ENCODE results near the gene TST. TPM values are rescaled to one million over a fixed set of nuclear protein-coding genes. Genes with fewer than 3 reads are reported as not detected.

TST gene
- total and polyA plus RNA-seq, 2 donors (not counting 3 experiments of a cell fraction or from before 2014, with no cell fraction given) = 39.2 to 95.1 TPM

DNA sequence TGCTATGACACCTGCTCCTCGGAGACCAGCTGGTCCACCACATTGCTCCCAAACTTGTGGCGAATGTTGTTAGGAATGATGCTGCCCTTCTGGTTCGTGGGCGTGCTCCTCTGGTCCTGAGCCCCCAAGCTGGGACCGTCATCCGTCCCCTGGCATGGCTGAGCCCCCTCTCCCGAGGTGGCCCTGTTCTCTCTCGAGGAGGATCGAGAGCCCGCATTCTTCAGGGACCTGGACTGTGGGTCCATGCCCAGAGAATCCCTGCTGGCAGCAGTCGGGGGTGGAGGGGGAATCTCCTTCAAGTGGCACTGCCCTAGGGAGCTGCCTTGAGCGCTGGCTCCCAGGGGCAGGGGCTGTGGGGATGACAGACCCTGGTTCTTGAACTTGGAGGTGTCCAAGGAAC is 17.4 kb downstream of the TST start:
- Histone ChIP-seq H2AFZ (ENCODE audit: low read depth, low read length) (no peak overlapping the region), H3K9ac (replicated peaks; ENCODE audit: extremely low read depth, insufficient read depth, low read length) (no peak overlapping the region), H3K4me2 (ENCODE audit: insufficient read depth, low read length) (no peak overlapping the region), H3K79me2 (ENCODE audit: control insufficient read depth, insufficient read depth, low read length) (no peaks in the 10 kb centered on the region), H4K20me1 (replicated peaks; ENCODE audit: control insufficient read depth, extremely low read depth, insufficient read depth, low read length) (no peaks in the 10 kb centered on the region), H3K4me3 (replicated peaks in 1 of 3; ENCODE audit: insufficient read depth in 1 of 3, low read depth in 1 of 3, low read length in 3 of 3) (no peak overlapping the region), H3K9me3 (replicated peaks; ENCODE audit: control insufficient read depth, insufficient read depth, low read length) (no peaks in the 10 kb centered on the region), H3K27ac (ENCODE audit: insufficient read depth, low read depth, low read length) (no peak overlapping the region), H3K27me3 (ENCODE audit: control insufficient read depth in 2 of 2, insufficient read depth in 2 of 2, low read length in 2 of 2) (peaks cover 14 to 22% of the 10 kb centered on the region in 2 experiments), H3K36me3 (ENCODE audit: control insufficient read depth in 2 of 2, extremely low read depth in 1 of 2, insufficient read depth in 2 of 2, low read length in 2 of 2) (no peaks in the 10 kb centered on the region), H3K9me1 (replicated peaks; ENCODE audit: control insufficient read depth, extremely low read depth, insufficient read depth, low read length) (no peaks in the 10 kb centered on the region), H3K4me1 (ENCODE audit: control insufficient read depth, extremely low read depth, insufficient read depth, low read length) (no peaks in the 10 kb centered on the region)
- ChIA-PET CTCF (no interaction called here), POLR2A (no interaction called here)
- intact Hi-C loops (cut with micrococcal nuclease) (no loop called here), dilution Hi-C loops (cut with MboI; ENCODE audit: extremely low pct_ligation_motif_present, low sequenced_read_pairs) (no loop called here)
- TF ChIP-seq JUN (IDR thresholded peaks at IDR 0.05; ENCODE audit: borderline replicate concordance, insufficient read depth, insufficient read length, low read depth) (no peak), GATA2 (IDR thresholded peaks at IDR 0.05; ENCODE audit: insufficient read depth, insufficient read length, low read depth, low read length) (no peak), POLR2A (IDR thresholded peaks at IDR 0.05; ENCODE audit: low read depth, low read length) (no peak), EZH2 (IDR thresholded peaks at IDR 0.05; ENCODE audit: borderline replicate concordance, low read depth, low read length, severe bottlenecking) (no peak), MYC (IDR thresholded peaks at IDR 0.05; ENCODE audit: low read depth, low read length) (no peak), POLR2AphosphoS5 (IDR thresholded peaks at IDR 0.05; ENCODE audit: insufficient read depth, low read depth, low read length) (no peak), FOS (IDR thresholded peaks at IDR 0.05; ENCODE audit: borderline replicate concordance, insufficient read depth, low read length) (no peak)
- TF ChIP-seq, protein P1, sequence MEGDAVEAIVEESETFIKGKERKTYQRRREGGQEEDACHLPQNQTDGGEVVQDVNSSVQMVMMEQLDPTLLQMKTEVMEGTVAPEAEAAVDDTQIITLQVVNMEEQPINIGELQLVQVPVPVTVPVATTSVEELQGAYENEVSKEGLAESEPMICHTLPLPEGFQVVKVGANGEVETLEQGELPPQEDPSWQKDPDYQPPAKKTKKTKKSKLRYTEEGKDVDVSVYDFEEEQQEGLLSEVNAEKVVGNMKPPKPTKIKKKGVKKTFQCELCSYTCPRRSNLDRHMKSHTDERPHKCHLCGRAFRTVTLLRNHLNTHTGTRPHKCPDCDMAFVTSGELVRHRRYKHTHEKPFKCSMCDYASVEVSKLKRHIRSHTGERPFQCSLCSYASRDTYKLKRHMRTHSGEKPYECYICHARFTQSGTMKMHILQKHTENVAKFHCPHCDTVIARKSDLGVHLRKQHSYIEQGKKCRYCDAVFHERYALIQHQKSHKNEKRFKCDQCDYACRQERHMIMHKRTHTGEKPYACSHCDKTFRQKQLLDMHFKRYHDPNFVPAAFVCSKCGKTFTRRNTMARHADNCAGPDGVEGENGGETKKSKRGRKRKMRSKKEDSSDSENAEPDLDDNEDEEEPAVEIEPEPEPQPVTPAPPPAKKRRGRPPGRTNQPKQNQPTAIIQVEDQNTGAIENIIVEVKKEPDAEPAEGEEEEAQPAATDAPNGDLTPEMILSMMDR (IDR thresholded peaks at IDR 0.05; ENCODE audit: extremely low read depth in 1 of 2, insufficient read depth in 1 of 2, low read depth in 1 of 2, low read length in 2 of 2) = no peak
- TF ChIP-seq, protein P2, sequence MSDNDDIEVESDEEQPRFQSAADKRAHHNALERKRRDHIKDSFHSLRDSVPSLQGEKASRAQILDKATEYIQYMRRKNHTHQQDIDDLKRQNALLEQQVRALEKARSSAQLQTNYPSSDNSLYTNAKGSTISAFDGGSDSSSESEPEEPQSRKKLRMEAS (IDR thresholded peaks at IDR 0.05; ENCODE audit: insufficient read depth, insufficient read length) = no peak
- no TSS peak for BruUV-seq (replicated peaks)
- FAIRE-seq (no peak), DNase-seq (ENCODE audit: low read depth, low spot score) (no peak)
